Measurements from ENCODE around the gene RHEBL1.
A peak's percentile ranks its signal among the peaks of the same experiment; 100 is the strongest.

- TF ChIP-seq, protein P1, sequence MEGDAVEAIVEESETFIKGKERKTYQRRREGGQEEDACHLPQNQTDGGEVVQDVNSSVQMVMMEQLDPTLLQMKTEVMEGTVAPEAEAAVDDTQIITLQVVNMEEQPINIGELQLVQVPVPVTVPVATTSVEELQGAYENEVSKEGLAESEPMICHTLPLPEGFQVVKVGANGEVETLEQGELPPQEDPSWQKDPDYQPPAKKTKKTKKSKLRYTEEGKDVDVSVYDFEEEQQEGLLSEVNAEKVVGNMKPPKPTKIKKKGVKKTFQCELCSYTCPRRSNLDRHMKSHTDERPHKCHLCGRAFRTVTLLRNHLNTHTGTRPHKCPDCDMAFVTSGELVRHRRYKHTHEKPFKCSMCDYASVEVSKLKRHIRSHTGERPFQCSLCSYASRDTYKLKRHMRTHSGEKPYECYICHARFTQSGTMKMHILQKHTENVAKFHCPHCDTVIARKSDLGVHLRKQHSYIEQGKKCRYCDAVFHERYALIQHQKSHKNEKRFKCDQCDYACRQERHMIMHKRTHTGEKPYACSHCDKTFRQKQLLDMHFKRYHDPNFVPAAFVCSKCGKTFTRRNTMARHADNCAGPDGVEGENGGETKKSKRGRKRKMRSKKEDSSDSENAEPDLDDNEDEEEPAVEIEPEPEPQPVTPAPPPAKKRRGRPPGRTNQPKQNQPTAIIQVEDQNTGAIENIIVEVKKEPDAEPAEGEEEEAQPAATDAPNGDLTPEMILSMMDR (conservative IDR thresholded peaks at IDR 0.05) = peak; percentile 58; the same call in 1 of the 2 replicates
- TF ChIP-seq EZH2 (IDR thresholded peaks at IDR 0.05; ENCODE audit: low read depth) = no peak
Measured at GRCh38 chr12:49092086-49092815, 22.5 kb upstream of the RHEBL1 start.
